Measurements from ENCODE around the gene DYNC2LI1.
A peak's percentile ranks its signal among the peaks of the same experiment; 100 is the strongest.
"Not testable (repeated sequence)": the region's sequence is repeated elsewhere in the genome, so short reads cannot be mapped to it uniquely, and the experiment has no call there.

DYNC2LI1 gene

DNA sequence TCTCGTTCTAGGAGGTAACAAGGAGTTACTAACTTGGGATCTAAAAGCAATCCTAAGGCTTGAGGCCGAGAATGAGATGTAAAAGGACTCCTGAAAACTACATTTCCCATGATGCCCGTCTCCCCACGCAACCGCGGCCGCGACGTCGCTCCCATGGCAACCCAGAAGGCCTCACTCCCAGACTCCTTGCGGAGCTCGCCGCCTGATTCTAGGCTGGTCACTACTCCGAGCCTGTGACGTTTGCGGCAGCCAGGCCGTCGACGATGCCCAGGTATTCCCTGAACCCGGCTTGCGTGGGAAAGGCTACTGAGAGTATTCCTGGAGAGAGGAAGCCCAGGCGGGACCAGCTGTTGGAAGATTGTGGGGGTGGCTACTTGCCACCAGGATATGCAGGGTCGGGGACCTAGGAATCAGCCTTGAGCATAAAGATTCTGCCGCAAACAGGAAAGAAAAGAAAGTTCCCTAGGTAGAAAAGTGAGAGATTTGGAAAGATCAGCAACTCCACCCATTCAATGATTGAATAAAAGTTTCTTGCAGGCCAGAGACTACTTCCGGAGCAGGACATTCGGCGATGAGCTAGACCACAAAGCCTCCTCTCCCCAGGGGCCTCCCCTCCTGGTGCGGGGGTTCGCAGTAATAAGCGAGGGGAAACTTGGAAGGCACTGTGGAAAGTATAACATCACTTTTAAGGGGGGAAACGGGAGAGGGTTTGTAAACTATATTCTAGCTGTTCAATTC is at the start of gene DYNC2LI1:
Gene DYNC2LI1, plus strand, starts transcription at position 164 of the 738 bp plus-strand sequence. Its CDS starts 100 bp downstream, at position 264.
- peaks cover 7 to 17% (median 15%) of the 10 kb centered on the region in 3 donors for H3K36me3 ChIP-seq
- H3K4me3 ChIP-seq: peak within 1 kb of the TSS; percentile 68 to 76
- intact Hi-C loops (cut with DNase I; ENCODE audit: low total_unique reads): no loop called here
- no peaks in the 10 kb centered on the region for H3K27me3 ChIP-seq
- H3K4me1 ChIP-seq: peaks cover 0 to 11% (median 4%) of the 10 kb centered on the region in 4 donors
- TF ChIP-seq, protein P1, sequence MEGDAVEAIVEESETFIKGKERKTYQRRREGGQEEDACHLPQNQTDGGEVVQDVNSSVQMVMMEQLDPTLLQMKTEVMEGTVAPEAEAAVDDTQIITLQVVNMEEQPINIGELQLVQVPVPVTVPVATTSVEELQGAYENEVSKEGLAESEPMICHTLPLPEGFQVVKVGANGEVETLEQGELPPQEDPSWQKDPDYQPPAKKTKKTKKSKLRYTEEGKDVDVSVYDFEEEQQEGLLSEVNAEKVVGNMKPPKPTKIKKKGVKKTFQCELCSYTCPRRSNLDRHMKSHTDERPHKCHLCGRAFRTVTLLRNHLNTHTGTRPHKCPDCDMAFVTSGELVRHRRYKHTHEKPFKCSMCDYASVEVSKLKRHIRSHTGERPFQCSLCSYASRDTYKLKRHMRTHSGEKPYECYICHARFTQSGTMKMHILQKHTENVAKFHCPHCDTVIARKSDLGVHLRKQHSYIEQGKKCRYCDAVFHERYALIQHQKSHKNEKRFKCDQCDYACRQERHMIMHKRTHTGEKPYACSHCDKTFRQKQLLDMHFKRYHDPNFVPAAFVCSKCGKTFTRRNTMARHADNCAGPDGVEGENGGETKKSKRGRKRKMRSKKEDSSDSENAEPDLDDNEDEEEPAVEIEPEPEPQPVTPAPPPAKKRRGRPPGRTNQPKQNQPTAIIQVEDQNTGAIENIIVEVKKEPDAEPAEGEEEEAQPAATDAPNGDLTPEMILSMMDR (IDR thresholded peaks at IDR 0.05): no peak
- peak; percentile 91 to 93 for DNase-seq
- H3K9me3 ChIP-seq: no peaks in the 10 kb centered on the region
- H3K27ac ChIP-seq: peak within 1 kb of the TSS; percentile 82 to 84

GRCh38 chr2:43724728-43725526 is 48.9 kb upstream of the DYNC2LI1 start:
- no peak for DNase-seq
- intact Hi-C loops (cut with DNase I; ENCODE audit: low total_unique reads): no loop called here

GRCh38 chr2:43725711-43726246 is 48.1 kb upstream of the DYNC2LI1 start:
- Histone ChIP-seq H3K4me3 (no peak overlapping the region), H3K27ac (no peak overlapping the region), H3K4me1 (no peaks in the 10 kb centered on the region), H3K9me3 (no peaks in the 10 kb centered on the region), H3K27me3 (no peaks in the 10 kb centered on the region), H3K36me3 (peaks cover 10 to 21% (median 17%) of the 10 kb centered on the region in 3 donors)
- TF ChIP-seq, protein P1 (IDR thresholded peaks at IDR 0.05): no peak
- no peak for DNase-seq
- intact Hi-C loops (cut with DNase I; ENCODE audit: low total_unique reads): no loop called here

More at GRCh38 chr2:43724728-43725526, 48.9 kb upstream of the DYNC2LI1 start:
- Histone ChIP-seq H3K36me3 (peaks cover 6 to 16% (median 13%) of the 10 kb centered on the region in 3 donors), H3K27me3 (no peaks in the 10 kb centered on the region), H3K27ac (no peak overlapping the region), H3K4me3 (no peak overlapping the region), H3K4me1 (no peaks in the 10 kb centered on the region), H3K9me3 (no peaks in the 10 kb centered on the region)
- TF ChIP-seq, protein P1 (IDR thresholded peaks at IDR 0.05): no peak

DNA sequence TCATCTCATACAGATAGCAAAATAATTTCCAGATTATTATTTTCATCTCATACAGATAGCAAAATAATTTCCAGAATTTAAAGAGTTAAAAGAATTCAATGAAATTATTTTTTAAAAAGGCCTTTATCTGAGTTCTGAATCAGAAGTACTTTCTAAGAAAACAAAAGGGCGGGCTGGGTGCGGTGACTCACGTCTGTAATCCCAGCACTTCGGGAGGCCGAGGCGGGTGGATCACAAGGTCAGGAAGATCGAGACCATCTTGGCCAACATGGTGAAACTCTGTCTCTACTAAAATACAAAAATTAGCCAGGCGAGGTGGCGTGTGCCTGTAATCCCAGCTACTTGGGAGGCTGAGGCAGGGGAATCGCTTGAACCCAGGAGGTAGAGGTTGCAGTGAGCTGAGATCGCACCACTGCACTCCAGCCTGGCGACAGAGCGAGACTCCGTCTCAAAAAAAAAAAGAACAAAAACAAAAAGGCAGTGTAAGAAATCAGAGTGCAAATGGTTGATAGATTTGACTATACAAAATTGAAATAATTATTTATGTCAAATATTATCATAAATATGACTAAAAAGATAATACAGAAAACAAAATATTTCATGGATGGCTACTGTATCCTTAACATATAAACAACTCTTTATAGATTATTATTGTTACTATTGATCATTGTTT is 46.7 kb upstream of the DYNC2LI1 start:
- H3K4me3 ChIP-seq; H3K4me1 ChIP-seq; DNase-seq; H3K27ac ChIP-seq; intact Hi-C loops (cut with DNase I; ENCODE audit: low total_unique reads); H3K9me3 ChIP-seq; H3K27me3 ChIP-seq: not testable (repeated sequence)
- peaks cover 16 to 18% (median 16%) of the 10 kb centered on the region in 3 donors for H3K36me3 ChIP-seq

GRCh38 chr2:43727634-43728014 is 46.2 kb upstream of the DYNC2LI1 start:
- H3K27me3 ChIP-seq: no peaks in the 10 kb centered on the region
- intact Hi-C loops (cut with DNase I; ENCODE audit: low total_unique reads): no loop called here
- no peak overlapping the region for H3K27ac ChIP-seq
- peaks cover 16 to 18% (median 17%) of the 10 kb centered on the region in 3 donors for H3K36me3 ChIP-seq
- no peak overlapping the region for H3K4me3 ChIP-seq
- H3K9me3 ChIP-seq: no peaks in the 10 kb centered on the region
- no peak for DNase-seq
- no peaks in the 10 kb centered on the region for H3K4me1 ChIP-seq
- TF ChIP-seq, protein P1 (IDR thresholded peaks at IDR 0.05): no peak

Data from tibial artery (tissue), 4 donors.